Panc1 (cell line): ENCODE data around the gene OR4K1.
"Not testable (repeated sequence)": the region's sequence is repeated elsewhere in the genome, so short reads cannot be mapped to it uniquely, and the experiment has no call there.

Experiments used
- CTCF ChIP-seq: fragments of 450-650 bp; IDR thresholded peaks from 2 replicates; pipeline ENCODE4 v1.5.1; 2017; ENCODE audit warnings: mild to moderate bottlenecking
- POLR2AphosphoS5 ChIP-seq: IDR thresholded peaks from 2 replicates; pipeline ENCODE4 v1.6.1; 2012; ENCODE audit warnings: mild to moderate bottlenecking, low read depth, low read length, moderate library complexity
- REST ChIP-seq, 2 experiments: IDR thresholded peaks; 2 replicates each; pipeline ENCODE4 v1.6.1; 2011 to 2012; ENCODE audit warnings: low read depth in 2 of 2, control low read depth in 1 of 2, low read length in 1 of 2, mild to moderate bottlenecking in 1 of 2, moderate library complexity in 1 of 2; ENCODE audit not compliant: insufficient read depth in 1 of 2

- not testable (repeated sequence) for TF ChIP-seq POLR2AphosphoS5; CTCF; REST (IDR thresholded peaks at IDR 0.05; ENCODE audit: insufficient read depth in 1 of 2, low read depth in 2 of 2, low read length in 1 of 2)
Measured at GRCh38 chr14:19969735-19970134, 39.0 kb downstream of the OR4K1 start.
